ENCODE data around the gene DPP10. TPM values are rescaled to one million over a fixed set of nuclear protein-coding genes. Genes with fewer than 3 reads are reported as not detected.

The DPP10 gene
- total and polyA plus RNA-seq, 8 donors: 0.68 to 8.2 (median 4.7) TPM

DNA sequence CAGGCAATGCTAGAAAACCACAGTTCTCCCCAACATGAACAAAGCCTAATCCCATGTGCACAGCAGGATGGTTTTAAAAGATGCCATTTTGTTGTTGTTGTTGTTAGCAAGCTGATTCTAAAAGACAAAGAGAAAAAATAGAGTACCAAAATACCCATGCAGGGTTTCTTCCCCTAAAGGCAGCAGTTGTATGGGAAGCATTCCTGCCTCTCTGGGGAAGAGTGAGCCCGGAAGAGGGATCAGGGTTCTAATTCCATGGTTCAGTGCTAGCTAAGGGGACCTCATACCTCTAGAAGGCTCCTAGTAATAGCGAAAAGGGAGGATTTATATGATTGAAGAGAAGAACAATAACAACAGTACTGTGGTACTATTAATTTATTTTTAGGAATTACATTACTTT, 327.6 kb downstream of the DPP10 start:
- intact Hi-C loops (cut with DNase I): no loop called here
- H3K27ac ChIP-seq: no peak overlapping the region
- H3K36me3 ChIP-seq: no peaks in the 10 kb centered on the region
- no peak overlapping the region for H3K4me3 ChIP-seq
- no peaks in the 10 kb centered on the region for H3K4me1 ChIP-seq
- no peak for ATAC-seq
- H3K9me3 ChIP-seq: no peaks in the 10 kb centered on the region
- H3K27me3 ChIP-seq: no peaks in the 10 kb centered on the region
- DNase-seq: no peak
- TF ChIP-seq, protein P1, sequence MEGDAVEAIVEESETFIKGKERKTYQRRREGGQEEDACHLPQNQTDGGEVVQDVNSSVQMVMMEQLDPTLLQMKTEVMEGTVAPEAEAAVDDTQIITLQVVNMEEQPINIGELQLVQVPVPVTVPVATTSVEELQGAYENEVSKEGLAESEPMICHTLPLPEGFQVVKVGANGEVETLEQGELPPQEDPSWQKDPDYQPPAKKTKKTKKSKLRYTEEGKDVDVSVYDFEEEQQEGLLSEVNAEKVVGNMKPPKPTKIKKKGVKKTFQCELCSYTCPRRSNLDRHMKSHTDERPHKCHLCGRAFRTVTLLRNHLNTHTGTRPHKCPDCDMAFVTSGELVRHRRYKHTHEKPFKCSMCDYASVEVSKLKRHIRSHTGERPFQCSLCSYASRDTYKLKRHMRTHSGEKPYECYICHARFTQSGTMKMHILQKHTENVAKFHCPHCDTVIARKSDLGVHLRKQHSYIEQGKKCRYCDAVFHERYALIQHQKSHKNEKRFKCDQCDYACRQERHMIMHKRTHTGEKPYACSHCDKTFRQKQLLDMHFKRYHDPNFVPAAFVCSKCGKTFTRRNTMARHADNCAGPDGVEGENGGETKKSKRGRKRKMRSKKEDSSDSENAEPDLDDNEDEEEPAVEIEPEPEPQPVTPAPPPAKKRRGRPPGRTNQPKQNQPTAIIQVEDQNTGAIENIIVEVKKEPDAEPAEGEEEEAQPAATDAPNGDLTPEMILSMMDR (IDR thresholded peaks at IDR 0.05): no peak

DNA sequence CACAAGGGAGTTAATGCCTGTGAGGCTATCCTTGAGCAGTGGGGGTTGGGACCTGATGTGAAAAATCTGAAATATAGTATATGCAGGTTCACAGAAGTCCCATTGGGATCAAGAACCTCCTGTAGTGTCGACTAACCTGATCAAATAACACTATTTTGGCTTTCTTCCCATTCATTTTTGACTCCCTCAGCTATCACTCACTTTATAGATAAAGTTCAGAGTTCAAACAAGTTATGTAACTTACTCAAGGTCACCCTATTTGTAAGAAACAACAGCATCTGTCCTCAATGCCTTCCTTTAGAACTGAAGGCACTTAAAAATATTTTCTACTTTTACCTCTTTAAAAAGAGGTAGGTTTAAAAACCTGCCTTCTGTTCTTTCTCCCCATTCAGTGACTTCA, 341.6 kb downstream of the DPP10 start:
- Histone ChIP-seq H3K36me3 (no peaks in the 10 kb centered on the region), H3K9me3 (no peaks in the 10 kb centered on the region), H3K27ac (no peak overlapping the region), H3K4me3 (no peak overlapping the region), H3K27me3 (no peaks in the 10 kb centered on the region), H3K4me1 (no peaks in the 10 kb centered on the region)
- TF ChIP-seq, protein P1 (IDR thresholded peaks at IDR 0.05): no peak
- DNase-seq (no peak), ATAC-seq (no peak)
- intact Hi-C loops (cut with DNase I): no loop called here

DNA sequence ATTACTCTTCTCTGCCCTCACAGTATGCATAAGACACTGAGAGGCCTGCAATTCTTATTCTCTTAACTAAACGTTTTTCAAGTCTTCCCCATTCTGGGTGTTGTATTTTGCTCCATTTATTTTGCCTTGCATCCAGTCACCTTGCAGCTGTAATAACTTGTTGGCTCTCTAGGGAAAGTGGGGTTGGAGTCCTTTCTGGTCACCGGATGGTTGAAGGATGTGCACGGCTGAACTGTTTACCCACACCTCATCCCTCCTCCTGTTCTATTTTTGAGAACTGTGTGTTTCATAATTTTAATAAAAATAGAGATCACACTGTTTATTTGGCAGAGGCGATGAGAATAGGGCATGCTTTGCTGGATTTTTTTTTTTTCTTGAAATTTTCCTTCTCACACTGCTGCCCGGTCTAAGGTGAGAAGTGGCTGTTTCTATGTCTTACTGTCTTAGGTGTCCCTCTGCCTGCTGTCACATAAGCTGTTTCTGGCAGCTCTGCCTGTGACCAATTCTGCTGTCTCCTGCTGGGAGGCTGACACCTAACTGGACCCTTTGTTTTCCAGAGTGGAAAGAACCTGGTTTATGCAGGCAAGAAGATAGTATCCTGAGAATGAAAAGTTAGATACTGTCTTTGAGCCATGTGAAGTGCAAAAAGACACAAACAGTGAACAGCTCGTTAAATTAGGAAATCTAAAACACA, 342.6 kb downstream of the DPP10 start:
- DNase-seq (no peak), ATAC-seq (no peak)
- H3K27me3 ChIP-seq: no peaks in the 10 kb centered on the region
- H3K27ac ChIP-seq: no peak overlapping the region
- TF ChIP-seq, protein P1 (IDR thresholded peaks at IDR 0.05): no peak
- intact Hi-C loops (cut with DNase I): no loop called here
- no peaks in the 10 kb centered on the region for H3K9me3 ChIP-seq
- H3K4me3 ChIP-seq: no peak overlapping the region
- no peaks in the 10 kb centered on the region for H3K4me1 ChIP-seq
- H3K36me3 ChIP-seq: no peaks in the 10 kb centered on the region

DNA sequence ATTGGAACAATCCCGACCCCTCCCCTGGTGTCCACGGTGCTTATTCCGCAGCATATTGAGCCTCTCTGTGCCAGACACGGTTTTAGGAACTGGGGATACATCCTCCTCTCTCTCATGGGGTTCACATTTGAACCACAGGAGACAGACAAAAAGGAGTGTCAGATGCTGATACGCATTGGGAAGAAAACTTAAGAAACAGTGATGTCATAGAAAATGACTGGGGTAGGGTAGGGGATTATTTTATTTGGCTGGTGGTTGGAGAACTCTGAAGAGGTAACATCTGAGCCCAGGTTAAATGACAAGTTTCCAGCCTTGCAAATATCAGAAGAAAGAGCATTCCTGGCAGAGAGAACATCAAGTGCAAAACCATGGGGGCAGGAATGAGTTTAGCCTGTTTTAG, 344.5 kb downstream of the DPP10 start:
- no peaks in the 10 kb centered on the region for H3K36me3 ChIP-seq
- H3K4me1 ChIP-seq: no peaks in the 10 kb centered on the region
- DNase-seq (no peak), ATAC-seq (no peak)
- H3K4me3 ChIP-seq: no peak overlapping the region
- H3K27ac ChIP-seq: no peak overlapping the region
- no peaks in the 10 kb centered on the region for H3K27me3 ChIP-seq
- intact Hi-C loops (cut with DNase I): no loop called here
- H3K9me3 ChIP-seq: no peaks in the 10 kb centered on the region
- TF ChIP-seq, protein P1 (IDR thresholded peaks at IDR 0.05): no peak

DNA sequence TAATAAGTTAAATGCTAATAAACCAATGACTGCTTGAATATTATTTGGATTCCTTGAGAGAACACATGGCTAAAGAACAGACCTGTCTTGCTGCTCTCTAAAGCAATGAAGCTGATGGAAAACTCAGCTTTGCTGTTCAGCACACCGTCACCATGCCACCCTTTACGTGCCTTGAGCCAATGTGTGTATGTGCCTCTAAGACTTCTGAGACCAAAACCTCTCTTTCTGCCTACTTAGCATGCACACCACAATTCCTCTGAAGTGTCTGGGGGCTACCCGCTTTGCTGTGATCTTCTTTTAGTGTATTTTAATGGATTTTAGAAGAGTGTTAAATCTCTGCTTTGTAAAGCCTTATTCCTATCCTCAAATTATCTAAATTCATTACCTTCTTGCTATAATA, 345.0 kb downstream of the DPP10 start:
- no peaks in the 10 kb centered on the region for H3K4me1 ChIP-seq
- no peak for ATAC-seq
- intact Hi-C loops (cut with DNase I): no loop called here
- TF ChIP-seq, protein P1 (IDR thresholded peaks at IDR 0.05): no peak
- H3K27ac ChIP-seq: no peak overlapping the region
- H3K9me3 ChIP-seq: no peaks in the 10 kb centered on the region
- no peaks in the 10 kb centered on the region for H3K36me3 ChIP-seq
- DNase-seq: no peak
- no peak overlapping the region for H3K4me3 ChIP-seq
- no peaks in the 10 kb centered on the region for H3K27me3 ChIP-seq

All from left lung (tissue), 10 donors.